ENCODE results near the gene VPS25. TPM values are rescaled to one million over a fixed set of nuclear protein-coding genes. Genes with fewer than 3 reads are reported as not detected.

The VPS25 gene
- total and polyA plus RNA-seq, 9 of the 15 experiments (the other 6 are each of a cell fraction or from before 2014, with no cell fraction given), result 123 to 352 (median 180) TPM

DNA sequence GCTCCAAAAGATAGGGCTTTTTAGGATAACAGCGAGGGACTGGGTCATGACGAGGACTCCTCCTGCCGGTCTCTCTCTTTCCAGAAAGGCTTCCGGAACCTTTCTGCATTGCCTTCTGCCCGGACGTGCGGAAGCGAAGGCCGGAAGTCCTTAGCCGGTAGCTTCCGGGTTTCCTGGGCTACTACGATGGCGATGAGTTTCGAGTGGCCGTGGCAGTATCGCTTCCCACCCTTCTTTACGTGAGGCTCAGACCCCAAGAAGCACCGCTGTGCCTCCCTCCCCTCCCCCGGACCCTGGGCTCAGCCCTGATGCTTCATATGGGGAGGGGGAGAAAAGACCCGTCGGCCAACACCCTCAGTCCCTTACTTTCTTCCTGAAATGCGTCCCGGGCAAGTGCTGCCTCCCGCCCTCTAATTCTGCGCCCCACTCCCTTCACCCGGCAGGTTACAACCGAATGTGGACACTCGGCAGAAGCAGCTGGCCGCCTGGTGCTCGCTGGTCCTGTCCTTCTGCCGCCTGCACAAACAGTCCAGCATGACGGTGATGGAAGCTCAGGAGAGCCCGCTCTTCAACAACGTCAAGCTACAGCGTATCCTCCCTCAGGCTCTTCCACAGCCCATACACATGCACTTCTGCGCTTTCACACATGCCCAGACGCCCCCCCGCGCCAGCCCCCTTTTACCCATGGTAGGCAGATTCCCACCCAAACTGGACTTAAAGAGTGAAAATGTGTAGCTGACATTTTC lies at the start of gene VPS25 (continued):
- TF ChIP-seq, protein P1, sequence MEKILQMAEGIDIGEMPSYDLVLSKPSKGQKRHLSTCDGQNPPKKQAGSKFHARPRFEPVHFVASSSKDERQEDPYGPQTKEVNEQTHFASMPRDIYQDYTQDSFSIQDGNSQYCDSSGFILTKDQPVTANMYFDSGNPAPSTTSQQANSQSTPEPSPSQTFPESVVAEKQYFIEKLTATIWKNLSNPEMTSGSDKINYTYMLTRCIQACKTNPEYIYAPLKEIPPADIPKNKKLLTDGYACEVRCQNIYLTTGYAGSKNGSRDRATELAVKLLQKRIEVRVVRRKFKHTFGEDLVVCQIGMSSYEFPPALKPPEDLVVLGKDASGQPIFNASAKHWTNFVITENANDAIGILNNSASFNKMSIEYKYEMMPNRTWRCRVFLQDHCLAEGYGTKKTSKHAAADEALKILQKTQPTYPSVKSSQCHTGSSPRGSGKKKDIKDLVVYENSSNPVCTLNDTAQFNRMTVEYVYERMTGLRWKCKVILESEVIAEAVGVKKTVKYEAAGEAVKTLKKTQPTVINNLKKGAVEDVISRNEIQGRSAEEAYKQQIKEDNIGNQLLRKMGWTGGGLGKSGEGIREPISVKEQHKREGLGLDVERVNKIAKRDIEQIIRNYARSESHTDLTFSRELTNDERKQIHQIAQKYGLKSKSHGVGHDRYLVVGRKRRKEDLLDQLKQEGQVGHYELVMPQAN (IDR thresholded peaks at IDR 0.05; ENCODE audit: borderline replicate concordance), result peak; percentile 69; the same call in 1 of the 2 replicates
- TF ChIP-seq PHF21A (IDR thresholded peaks at IDR 0.05; ENCODE audit: borderline replicate concordance, low read depth) (peak; percentile 52; the same call in 1 of the 2 replicates), ZNF589 (CRISPR knock-in tag; IDR thresholded peaks at IDR 0.05; ENCODE audit: low read depth) (no peak), TAL1 (IDR thresholded peaks at IDR 0.05) (no peak; the same call in 1 of the 2 replicates), ATF7 (IDR thresholded peaks at IDR 0.05) (0 out of 2 replicates have a peak, but pooled peaks have one; percentile 48), NR1H2 (CRISPR knock-in tag; IDR thresholded peaks at IDR 0.05) (no peak), ZFX (CRISPR knock-in tag; IDR thresholded peaks at IDR 0.05) (peak; percentile 21; the same call in 1 of the 2 replicates), ZNF3 (CRISPR knock-in tag; IDR thresholded peaks at IDR 0.05) (no peak), SOX6 (IDR thresholded peaks at IDR 0.05) (peak; percentile 66; the same call in 1 of the 2 replicates), GTF2E2 (tag; IDR thresholded peaks at IDR 0.05) (peak; percentile 98), ZC3H8 (IDR thresholded peaks at IDR 0.05) (no peak)
- TF ChIP-seq, protein P2, sequence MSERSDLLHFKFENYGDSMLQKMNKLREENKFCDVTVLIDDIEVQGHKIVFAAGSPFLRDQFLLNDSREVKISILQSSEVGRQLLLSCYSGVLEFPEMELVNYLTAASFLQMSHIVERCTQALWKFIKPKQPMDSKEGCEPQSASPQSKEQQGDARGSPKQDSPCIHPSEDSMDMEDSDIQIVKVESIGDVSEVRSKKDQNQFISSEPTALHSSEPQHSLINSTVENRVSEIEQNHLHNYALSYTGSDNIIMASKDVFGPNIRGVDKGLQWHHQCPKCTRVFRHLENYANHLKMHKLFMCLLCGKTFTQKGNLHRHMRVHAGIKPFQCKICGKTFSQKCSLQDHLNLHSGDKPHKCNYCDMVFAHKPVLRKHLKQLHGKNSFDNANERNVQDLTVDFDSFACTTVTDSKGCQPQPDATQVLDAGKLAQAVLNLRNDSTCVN (CRISPR knock-in tag; IDR thresholded peaks at IDR 0.05), result no peak
- TF ChIP-seq, protein P3, sequence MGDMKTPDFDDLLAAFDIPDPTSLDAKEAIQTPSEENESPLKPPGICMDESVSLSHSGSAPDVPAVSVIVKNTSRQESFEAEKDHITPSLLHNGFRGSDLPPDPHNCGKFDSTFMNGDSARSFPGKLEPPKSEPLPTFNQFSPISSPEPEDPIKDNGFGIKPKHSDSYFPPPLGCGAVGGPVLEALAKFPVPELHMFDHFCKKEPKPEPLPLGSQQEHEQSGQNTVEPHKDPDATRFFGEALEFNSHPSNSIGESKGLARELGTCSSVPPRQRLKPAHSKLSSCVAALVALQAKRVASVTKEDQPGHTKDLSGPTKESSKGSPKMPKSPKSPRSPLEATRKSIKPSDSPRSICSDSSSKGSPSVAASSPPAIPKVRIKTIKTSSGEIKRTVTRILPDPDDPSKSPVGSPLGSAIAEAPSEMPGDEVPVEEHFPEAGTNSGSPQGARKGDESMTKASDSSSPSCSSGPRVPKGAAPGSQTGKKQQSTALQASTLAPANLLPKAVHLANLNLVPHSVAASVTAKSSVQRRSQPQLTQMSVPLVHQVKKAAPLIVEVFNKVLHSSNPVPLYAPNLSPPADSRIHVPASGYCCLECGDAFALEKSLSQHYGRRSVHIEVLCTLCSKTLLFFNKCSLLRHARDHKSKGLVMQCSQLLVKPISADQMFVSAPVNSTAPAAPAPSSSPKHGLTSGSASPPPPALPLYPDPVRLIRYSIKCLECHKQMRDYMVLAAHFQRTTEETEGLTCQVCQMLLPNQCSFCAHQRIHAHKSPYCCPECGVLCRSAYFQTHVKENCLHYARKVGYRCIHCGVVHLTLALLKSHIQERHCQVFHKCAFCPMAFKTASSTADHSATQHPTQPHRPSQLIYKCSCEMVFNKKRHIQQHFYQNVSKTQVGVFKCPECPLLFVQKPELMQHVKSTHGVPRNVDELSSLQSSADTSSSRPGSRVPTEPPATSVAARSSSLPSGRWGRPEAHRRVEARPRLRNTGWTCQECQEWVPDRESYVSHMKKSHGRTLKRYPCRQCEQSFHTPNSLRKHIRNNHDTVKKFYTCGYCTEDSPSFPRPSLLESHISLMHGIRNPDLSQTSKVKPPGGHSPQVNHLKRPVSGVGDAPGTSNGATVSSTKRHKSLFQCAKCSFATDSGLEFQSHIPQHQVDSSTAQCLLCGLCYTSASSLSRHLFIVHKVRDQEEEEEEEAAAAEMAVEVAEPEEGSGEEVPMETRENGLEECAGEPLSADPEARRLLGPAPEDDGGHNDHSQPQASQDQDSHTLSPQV (IDR thresholded peaks at IDR 0.05), result peak; percentile 24; the same call in 1 of the 2 replicates
- TF ChIP-seq, protein P4, sequence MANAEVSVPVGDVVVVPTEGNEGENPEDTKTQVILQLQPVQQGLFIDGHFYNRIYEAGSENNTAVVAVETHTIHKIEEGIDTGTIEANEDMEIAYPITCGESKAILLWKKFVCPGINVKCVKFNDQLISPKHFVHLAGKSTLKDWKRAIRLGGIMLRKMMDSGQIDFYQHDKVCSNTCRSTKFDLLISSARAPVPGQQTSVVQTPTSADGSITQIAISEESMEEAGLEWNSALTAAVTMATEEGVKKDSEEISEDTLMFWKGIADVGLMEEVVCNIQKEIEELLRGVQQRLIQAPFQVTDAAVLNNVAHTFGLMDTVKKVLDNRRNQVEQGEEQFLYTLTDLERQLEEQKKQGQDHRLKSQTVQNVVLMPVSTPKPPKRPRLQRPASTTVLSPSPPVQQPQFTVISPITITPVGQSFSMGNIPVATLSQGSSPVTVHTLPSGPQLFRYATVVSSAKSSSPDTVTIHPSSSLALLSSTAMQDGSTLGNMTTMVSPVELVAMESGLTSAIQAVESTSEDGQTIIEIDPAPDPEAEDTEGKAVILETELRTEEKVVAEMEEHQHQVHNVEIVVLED (CRISPR knock-in tag; IDR thresholded peaks at IDR 0.05), result peak; percentile 53; the same call in 1 of the 2 replicates
- TF ChIP-seq, protein P5, sequence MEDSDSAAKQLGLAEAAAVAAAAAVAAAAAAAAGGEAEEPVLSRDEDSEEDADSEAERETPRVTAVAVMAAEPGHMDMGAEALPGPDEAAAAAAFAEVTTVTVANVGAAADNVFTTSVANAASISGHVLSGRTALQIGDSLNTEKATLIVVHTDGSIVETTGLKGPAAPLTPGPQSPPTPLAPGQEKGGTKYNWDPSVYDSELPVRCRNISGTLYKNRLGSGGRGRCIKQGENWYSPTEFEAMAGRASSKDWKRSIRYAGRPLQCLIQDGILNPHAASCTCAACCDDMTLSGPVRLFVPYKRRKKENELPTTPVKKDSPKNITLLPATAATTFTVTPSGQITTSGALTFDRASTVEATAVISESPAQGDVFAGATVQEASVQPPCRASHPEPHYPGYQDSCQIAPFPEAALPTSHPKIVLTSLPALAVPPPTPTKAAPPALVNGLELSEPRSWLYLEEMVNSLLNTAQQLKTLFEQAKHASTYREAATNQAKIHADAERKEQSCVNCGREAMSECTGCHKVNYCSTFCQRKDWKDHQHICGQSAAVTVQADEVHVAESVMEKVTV (CRISPR knock-in tag; IDR thresholded peaks at IDR 0.05), result 0 out of 2 replicates have a peak, but pooled peaks have one; percentile 20
